IMR-90 (cell line): Measurements from ENCODE around the gene LYRM2.

Experiments
- CTCF ChIP-seq: conservative IDR thresholded peaks from 2 replicates; pipeline ENCODE4 v1.5.1; 2012; ENCODE audit warnings: mild to moderate bottlenecking, low read depth, low read length, improper control_type of control experiment
- ELK1 ChIP-seq: fragments of 150-350 bp; IDR thresholded peaks from 2 replicates; pipeline ENCODE4 v1.6.1; 2016; ENCODE audit warnings: low read depth, mild to moderate bottlenecking, low read length, moderate library complexity, borderline replicate concordance
- MAFK ChIP-seq: IDR thresholded peaks from 2 replicates; pipeline ENCODE4 v1.6.1; 2012; ENCODE audit warnings: low read depth, low read length, improper control_type of control experiment
- POLR2A ChIP-seq: IDR thresholded peaks from 2 replicates; pipeline ENCODE4 v1.6.1; 2012; ENCODE audit warnings: mild to moderate bottlenecking, low read depth, low read length

- TF ChIP-seq CTCF (no peak), MAFK (no peak), POLR2A (no peak), ELK1 (no peak)
These were observed 41.2 kb downstream of the LYRM2 start for GRCh38 chr6:89597372-89597771.
